Stimulated activated CD8-positive, alpha-beta memory T cell treated with anti-CD3 and anti-CD28 coated beads, Interleukin-4, amount 100 ng/mL, for 48 hours (primary cell): Measurements from ENCODE around the gene SPTBN2.

ENCODE experiments used
- DNase-seq: peaks from one replicate; pipeline ENCODE4 v3.0.0-alpha.2; 2020

Gene SPTBN2

GRCh38 chr11:66723693-66724092 is 5.3 kb downstream of the SPTBN2 start:
- no peak for DNase-seq

- DNase-seq: no peak
Measured at GRCh38 chr11:66722745-66723651, 6.0 kb downstream of the SPTBN2 start.

- no peak for DNase-seq
Measured at GRCh38 chr11:66721939-66722338, 7.1 kb downstream of the SPTBN2 start.

GRCh38 chr11:66720899-66721470 is 8.0 kb downstream of the SPTBN2 start:
- no peak for DNase-seq

- DNase-seq: peak; percentile 73
Measured at GRCh38 chr11:66720223-66720898, 8.7 kb downstream of the SPTBN2 start.

GRCh38 chr11:66719111-66719872 is 9.7 kb downstream of the SPTBN2 start:
- DNase-seq: no peak

- DNase-seq: no peak
Measured at GRCh38 chr11:66718320-66718971, 10.6 kb downstream of the SPTBN2 start.

- no peak for DNase-seq
Measured at GRCh38 chr11:66717925-66718319, 11.1 kb downstream of the SPTBN2 start.

- no peak for DNase-seq
Measured at GRCh38 chr11:66716996-66717395, 12.0 kb downstream of the SPTBN2 start.

- no peak for DNase-seq
Measured at GRCh38 chr11:66715346-66716085, 13.5 kb downstream of the SPTBN2 start.

GRCh38 chr11:66713746-66714480 is 15.1 kb downstream of the SPTBN2 start:
- no peak for DNase-seq

GRCh38 chr11:66710384-66710930 is 18.6 kb downstream of the SPTBN2 start:
- no peak for DNase-seq

- DNase-seq: no peak
Measured at GRCh38 chr11:66708701-66709100, 20.3 kb downstream of the SPTBN2 start.

- DNase-seq: no peak
Measured at GRCh38 chr11:66708094-66708493, 20.9 kb downstream of the SPTBN2 start.

- no peak for DNase-seq
Measured at GRCh38 chr11:66707486-66707885, 21.5 kb downstream of the SPTBN2 start.

GRCh38 chr11:66706989-66707388 is 22.0 kb downstream of the SPTBN2 start:
- no peak for DNase-seq

- DNase-seq: no peak
Measured at GRCh38 chr11:66705587-66706335, 23.3 kb downstream of the SPTBN2 start.

GRCh38 chr11:66704659-66705360 is 24.2 kb downstream of the SPTBN2 start:
- no peak for DNase-seq
